ENCODE measurements around the gene KCNK5. TPM values are rescaled to one million over a fixed set of nuclear protein-coding genes. Genes with fewer than 3 reads are reported as not detected.

The KCNK5 gene
- total and polyA plus RNA-seq, 9 of the 15 experiments (the other 6 are each of a cell fraction or from before 2014, with no cell fraction given), result 1.5 to 45.8 (median 25.8) TPM

- TF ChIP-seq THAP12 (CRISPR knock-in tag; IDR thresholded peaks at IDR 0.05) (0 out of 2 replicates have a peak, but pooled peaks have one; percentile 45), YY1 (IDR thresholded peaks at IDR 0.05; ENCODE audit: borderline replicate concordance in 1 of 3, control insufficient read depth in 1 of 3, extremely low read depth in 1 of 3, insufficient read depth in 3 of 3, insufficient read length in 1 of 3, insufficient replicate concordance in 2 of 3, low read depth in 1 of 3, low read length in 2 of 3) (peak in 1 of 3 experiments; percentile 74), BHLHE40 (IDR thresholded peaks at IDR 0.05; ENCODE audit: low read length) (0 out of 2 replicates have a peak, but pooled peaks have one; percentile 11), CUX1 (CRISPR knock-in tag; IDR thresholded peaks at IDR 0.05) (peak; percentile 50; the same call in 1 of the 2 replicates), TRIM28 (IDR thresholded peaks at IDR 0.05) (no peak), RBBP5 (IDR thresholded peaks at IDR 0.05; ENCODE audit: borderline replicate concordance, insufficient read depth, low read length, poor library complexity, severe bottlenecking) (peak; percentile 29), ZFP36 (IDR thresholded peaks at IDR 0.05; ENCODE audit: low read depth, low read length, partially characterized antibody) (peak; percentile 21), RHOXF2B (CRISPR knock-in tag; conservative IDR thresholded peaks at IDR 0.05) (no peak)
These were observed 3.7 kb downstream of the KCNK5 start (continued) for GRCh38 chr6:39225543-39225942.
